Erythroblast (primary cell): ENCODE measurements around the gene TJP1.

Experiments used
- GATA1 ChIP-seq: IDR thresholded peaks from 2 replicates; pipeline ENCODE4 v1.6.1; 2011; ENCODE audit warnings: low read depth, mild to moderate bottlenecking, control low read depth, low read length, moderate library complexity
- POLR2A ChIP-seq: IDR thresholded peaks from 2 replicates; pipeline ENCODE4 v1.6.1; 2011; ENCODE audit warnings: mild to moderate bottlenecking, low read length

DNA sequence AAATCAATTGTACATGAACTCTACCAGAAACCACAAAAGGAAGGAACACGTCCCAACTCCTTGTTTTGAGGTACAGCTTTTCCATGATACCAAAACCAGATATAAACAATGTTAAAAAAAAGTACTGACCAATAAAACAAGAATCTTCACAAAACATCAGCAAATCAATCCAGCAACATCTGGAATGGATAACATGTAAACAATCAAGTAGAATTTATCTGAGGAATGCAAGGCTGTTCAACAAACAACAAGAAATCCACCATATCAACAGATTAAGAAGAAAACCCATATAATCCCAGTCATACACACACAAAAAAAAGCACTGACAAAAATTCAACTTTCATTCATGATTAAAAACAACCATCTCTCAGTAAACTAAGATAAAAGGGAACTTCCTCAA, 26.7 kb downstream of the TJP1 start:
- TF ChIP-seq POLR2A, result no peak
- TF ChIP-seq GATA1, result no peak
